ENCODE measurements around the gene FAAP20.

FAAP20 gene

GRCh38 chr1:2193514-2194281 lies 874 bp downstream of the FAAP20 start:
- DNase-seq: no peak

- no peak for DNase-seq
These were observed 2.3 kb downstream of the FAAP20 start for GRCh38 chr1:2192031-2192995.

GRCh38 chr1:2190491-2190976 lies 4.0 kb downstream of the FAAP20 start:
- no peak for DNase-seq

GRCh38 chr1:2189459-2190425 lies 4.8 kb downstream of the FAAP20 start:
- peak; percentile 87 for DNase-seq

GRCh38 chr1:2188336-2188735 lies 6.2 kb downstream of the FAAP20 start:
- DNase-seq: no peak

- no peak for DNase-seq
These were observed 7.0 kb downstream of the FAAP20 start for GRCh38 chr1:2187619-2188018.

GRCh38 chr1:2186901-2187300 lies 7.7 kb downstream of the FAAP20 start:
- no peak for DNase-seq

- no peak for DNase-seq
These were observed 8.4 kb downstream of the FAAP20 start for GRCh38 chr1:2185880-2186855.

GRCh38 chr1:2184934-2185333 lies 9.6 kb downstream of the FAAP20 start:
- no peak for DNase-seq

GRCh38 chr1:2184531-2184930 lies 10.0 kb downstream of the FAAP20 start:
- DNase-seq: no peak

- DNase-seq: no peak
These were observed 10.6 kb downstream of the FAAP20 start for GRCh38 chr1:2183937-2184334.

- no peak for DNase-seq
These were observed 12.2 kb downstream of the FAAP20 start for GRCh38 chr1:2182376-2182775.

GRCh38 chr1:2181752-2182151 lies 12.8 kb downstream of the FAAP20 start:
- no peak for DNase-seq

GRCh38 chr1:2181271-2181670 lies 13.3 kb downstream of the FAAP20 start:
- DNase-seq: no peak

- no peak for DNase-seq
These were observed 14.0 kb downstream of the FAAP20 start for GRCh38 chr1:2180297-2181245.

- no peak for DNase-seq
These were observed 15.1 kb downstream of the FAAP20 start for GRCh38 chr1:2179283-2180013.

- DNase-seq: no peak
These were observed 15.7 kb downstream of the FAAP20 start for GRCh38 chr1:2178875-2179274.

GRCh38 chr1:2177946-2178538 lies 16.5 kb downstream of the FAAP20 start:
- DNase-seq: no peak

- DNase-seq: no peak
These were observed 17.0 kb downstream of the FAAP20 start for GRCh38 chr1:2177541-2177940.
